ENCODE data around the gene KRTAP2-2.
"Not testable (repeated sequence)": the region's sequence is repeated elsewhere in the genome, so short reads cannot be mapped to it uniquely, and the experiment has no call there.

KRTAP2-2 gene

DNA sequence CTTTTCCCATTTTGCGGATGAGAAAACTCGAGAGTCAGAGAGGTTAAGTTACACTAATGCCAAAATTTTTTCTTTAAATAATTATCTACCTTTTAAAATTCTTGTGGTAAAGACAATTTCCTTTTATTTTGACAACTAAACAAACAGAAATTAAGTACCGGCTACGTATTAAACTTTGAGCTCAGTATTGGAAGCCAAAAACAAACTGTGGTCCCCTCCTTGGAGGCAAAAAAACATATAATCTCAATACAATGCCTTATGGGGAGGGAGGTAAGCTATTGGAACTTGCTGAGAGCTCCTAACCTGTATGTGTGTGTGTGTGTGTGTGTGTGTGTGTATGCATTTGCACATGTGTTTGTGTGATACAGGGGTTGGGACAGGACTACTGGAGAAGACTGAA is 8.4 kb upstream of the KRTAP2-2 start:
- no peak for DNase-seq

DNA sequence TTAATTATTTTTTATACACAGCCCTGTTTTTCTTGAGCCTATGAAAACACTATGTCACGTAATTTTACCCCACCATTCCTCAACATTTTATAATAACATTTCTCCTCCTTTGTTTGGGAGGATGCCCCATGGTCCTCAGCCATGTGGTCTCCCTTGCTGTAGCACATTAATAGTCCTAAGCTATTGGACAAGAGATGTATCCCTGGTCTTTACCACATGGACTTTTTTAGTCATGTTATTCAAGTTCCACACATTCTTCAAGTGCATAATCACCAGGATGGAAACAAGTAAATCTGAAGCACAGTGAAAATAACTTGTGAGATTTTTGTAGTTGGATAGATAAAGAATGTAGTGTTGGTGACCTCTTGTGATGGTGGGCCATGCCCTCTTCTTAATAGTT is 6.9 kb upstream of the KRTAP2-2 start:
- no peak for DNase-seq

GRCh38 chr17:41060052-41060604 is 5.1 kb upstream of the KRTAP2-2 start, which contains the start of gene KRTAP2-3:
Gene KRTAP2-3, minus strand, starts transcription at chr17:41060114. Its CDS starts 64 bp downstream, at chr17:41060050.
- DNase-seq, result no peak

DNA sequence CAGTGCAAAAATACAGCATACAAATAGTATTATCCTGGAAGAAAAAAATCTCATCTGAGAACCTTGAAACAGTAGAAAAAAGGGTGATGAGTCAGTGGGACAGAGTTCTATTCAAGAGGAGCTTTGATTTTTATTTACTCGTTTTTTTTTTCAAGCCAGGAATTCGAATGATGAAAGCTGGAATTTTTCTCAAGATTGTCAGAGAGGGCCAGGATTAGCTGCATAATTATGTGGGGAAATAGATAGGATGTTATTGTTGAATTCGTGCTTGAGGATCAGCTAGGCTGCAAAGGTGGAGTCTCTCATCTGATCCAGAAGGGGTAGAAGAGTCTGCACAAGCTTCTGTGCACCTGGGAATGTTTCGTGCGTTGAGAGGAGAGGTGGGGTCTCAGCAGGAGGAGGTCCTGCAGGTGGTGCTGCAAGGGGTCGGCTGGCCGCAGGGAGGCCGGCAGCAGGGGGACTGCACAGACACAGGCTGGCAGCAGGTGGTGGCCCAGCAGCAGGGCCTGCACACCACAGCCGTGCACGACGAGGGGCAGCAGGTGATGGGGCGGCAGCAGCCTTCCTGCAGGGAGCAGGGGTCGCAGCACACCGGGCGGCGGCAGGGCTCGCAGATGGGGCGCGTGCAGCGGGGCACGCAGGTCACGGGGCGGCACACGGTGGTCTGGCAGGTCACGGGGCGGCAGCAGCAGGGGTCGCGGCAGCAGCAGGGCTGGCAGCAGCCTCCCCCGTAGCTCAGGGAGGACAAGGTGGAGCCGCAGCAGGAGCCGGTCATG is 4.4 kb upstream of the KRTAP2-2 start:
- DNase-seq, result not testable (repeated sequence)

DNA sequence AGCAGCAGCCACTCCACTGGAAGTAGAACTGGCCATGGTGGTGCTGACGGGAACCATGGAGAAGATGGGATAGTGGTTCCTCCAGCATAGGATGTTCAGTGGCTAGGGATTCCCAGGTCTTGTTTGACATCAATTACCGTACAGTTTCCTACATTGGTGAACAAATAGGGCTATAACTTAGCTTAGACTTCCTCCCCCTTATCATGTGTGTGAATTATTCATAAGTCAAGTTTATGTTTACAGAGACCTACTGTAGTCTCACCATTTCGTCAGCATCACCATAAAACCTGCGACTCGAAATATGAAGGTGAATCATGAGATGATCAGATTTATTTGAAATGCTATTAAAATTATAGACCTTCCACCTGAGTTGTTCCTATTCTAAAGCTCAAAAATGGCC is 3.7 kb upstream of the KRTAP2-2 start:
- DNase-seq, result no peak

- no peak for DNase-seq
Measured at GRCh38 chr17:41057547-41057946, 2.5 kb upstream of the KRTAP2-2 start.

GRCh38 chr17:41054556-41054955 is 474 bp downstream of the KRTAP2-2 start:
- DNase-seq, result not testable (repeated sequence)

DNA sequence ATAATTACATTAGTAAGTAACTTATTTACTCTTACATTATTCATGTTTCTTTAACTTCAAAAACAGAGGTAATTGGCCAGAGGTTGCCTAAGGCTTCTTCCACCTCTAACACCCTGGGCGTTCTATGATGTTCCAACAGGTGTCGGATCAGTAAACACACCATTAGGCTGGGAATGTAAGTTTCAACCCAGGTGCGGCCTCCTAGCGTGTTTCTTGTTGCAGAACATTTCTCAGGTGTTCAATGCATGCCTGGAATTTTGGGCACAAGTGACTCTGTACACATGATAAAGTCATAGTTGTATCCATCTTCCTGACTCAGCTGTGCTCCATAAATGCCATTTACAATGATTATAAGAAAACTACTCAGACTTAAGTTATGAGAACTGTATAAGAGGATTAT is 1.0 kb downstream of the KRTAP2-2 start:
- no peak for DNase-seq

- DNase-seq, result no peak
Measured at GRCh38 chr17:41052566-41052965, 2.5 kb downstream of the KRTAP2-2 start.

DNA sequence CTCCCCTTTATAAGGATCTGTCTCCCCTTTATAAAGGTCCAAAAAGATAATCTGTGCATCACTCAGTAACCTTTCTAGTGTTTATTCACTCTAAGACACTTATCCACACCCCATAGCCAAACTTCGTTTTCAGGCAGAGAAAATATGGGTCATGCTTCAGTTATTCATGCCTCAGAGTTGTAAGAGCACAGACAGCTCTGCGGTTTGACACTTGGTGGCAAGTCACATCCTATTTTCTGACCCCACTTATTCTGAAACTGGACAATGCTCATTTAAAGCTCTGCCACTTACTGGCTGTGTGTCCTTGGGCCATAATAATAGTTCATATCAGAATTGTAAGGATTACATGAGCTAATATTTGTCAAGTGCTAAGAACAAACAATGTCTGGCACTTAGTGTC is 5.9 kb downstream of the KRTAP2-2 start:
- DNase-seq, result no peak

- no peak for DNase-seq
Measured at GRCh38 chr17:41048441-41048840, 6.6 kb downstream of the KRTAP2-2 start.

DNA sequence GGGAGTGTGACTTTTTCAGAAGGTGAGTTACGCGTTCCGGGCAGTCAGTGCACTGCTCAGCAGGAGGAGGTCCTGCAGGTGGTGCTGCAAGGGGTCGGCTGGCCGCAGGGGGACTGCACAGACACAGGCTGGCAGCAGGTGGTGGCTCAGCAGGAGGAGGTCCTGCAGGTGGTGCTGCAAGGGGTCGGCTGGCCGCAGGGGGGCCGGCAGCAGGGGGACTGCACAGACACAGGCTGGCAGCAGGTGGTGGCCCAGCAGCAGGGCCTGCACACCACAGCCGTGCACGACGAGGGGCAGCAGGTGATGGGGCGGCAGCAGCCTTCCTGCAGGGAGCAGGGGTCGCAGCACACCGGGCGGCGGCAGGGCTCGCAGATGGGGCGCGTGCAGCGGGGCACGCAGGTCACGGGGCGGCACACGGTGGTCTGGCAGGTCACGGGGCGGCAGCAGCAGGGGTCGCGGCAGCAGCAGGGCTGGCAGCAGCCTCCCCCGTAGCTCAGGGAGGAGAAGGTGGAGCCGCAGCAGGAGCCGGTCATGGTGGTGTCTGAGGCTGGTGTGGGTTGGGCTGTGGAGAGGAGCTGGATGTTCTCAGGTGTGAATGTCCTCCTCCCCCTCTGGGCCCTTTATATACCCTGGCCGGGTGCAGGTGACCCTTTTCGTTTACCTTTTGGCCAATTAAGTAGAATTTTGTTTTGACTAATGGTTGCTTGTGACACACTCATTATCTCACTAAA is 8.1 kb downstream of the KRTAP2-2 start, which contains the start of gene KRTAP2-1:
Gene KRTAP2-1, minus strand, starts transcription at position 582 of the 731 bp plus-strand sequence. Its CDS starts 49 bp downstream, at position 533.
- DNase-seq, result not testable (repeated sequence)

GRCh38 chr17:41042953-41043352 is 12.1 kb downstream of the KRTAP2-2 start:
- DNase-seq, result no peak

DNA sequence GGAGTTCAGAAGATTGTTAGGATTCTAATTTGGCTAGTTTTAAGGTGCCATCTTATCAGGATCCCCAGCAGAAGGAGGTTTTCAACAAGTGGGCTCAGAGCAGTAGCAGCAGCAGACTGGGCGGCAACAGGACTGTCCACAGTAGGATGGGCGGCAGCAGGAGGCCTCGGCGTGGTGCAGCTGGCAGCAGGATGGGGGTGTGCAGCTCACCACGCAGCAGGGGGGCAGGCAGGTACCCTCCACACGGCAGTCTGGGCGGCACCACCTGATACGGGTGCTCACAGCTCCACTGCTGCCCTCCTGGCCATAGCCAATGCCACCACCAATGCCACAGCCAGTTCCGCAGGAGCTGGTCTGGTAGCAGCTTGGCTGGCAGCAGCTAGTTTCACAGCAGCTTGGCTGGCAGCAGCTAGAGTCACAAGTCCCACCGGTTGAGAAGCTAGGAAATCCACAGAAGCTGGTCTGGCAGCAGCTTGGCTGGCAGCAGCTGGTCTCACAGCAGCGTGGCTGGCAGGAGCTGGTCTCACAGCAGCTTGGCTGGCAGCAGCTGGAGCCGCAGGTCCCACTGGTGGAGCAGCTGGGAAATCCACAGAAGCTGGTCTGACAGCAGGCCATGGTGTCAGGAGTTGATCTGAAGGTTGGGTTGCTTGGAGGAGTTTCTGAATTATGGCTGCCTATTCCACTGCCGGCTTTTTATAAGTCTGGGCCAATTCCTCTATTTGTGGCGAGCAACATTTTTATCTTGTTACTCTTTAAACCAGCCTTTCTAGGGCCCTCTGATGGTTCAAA is 14.1 kb downstream of the KRTAP2-2 start, which contains the start of gene KRTAP1-1:
Gene KRTAP1-1, minus strand, starts transcription at position 668 of the 789 bp plus-strand sequence. Its CDS starts 53 bp downstream, at position 615.
- DNase-seq, result not testable (repeated sequence)

DNA sequence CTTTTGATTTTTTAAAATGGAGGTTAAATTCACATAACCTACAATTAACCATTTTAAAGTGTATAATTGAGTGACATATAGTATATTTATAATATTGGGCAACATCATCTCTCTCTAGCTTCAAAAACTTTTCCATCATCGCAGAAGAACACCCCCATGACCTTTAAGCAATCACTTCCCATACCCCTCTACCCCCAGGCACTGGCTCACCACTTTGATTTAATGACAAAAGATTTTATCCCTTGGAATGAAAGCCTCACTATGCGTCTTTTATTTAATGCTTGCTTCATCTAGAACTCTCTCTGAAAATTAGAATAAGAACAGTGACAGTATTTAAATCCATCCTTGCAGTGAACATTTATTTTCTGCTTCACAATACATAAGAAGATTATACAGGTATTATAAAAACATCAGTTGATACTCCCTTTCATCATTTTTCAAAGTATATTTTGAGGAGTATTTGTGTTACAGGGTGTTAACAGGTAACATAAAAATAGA is 17.1 kb downstream of the KRTAP2-2 start:
- no peak for DNase-seq

DNA sequence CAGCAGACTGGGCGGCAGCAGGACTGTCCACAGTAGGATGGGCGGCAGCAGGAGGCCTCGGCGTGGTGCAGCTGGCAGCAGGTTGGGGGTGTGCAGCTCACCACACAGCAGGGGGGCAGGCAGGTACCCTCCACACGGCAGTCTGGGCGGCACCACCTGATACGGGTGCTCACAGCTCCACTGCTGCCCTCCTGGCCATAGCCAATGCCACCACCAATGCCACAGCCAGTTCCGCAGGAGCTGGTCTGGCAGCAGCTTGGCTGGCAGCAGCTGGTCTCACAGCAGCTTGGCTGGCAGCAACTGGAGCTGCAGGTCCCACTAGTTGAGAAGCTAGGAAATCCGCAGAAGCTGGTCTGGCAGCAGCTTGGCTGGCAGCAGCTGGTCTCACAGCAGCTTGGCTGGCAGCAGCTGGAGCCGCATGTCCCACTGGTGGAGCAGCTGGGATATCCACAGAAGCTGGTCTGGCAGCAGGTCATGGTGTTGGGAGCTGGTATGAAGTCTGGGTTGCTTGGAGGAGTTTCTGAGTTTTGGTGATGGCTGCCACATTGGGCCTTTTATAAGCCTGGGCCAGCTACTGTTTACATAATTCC is 20.6 kb downstream of the KRTAP2-2 start, which contains the start of gene KRTAP1-3:
Gene KRTAP1-3, minus strand, starts transcription at position 529 of the 590 bp plus-strand sequence. Its CDS starts 53 bp downstream, at position 476.
- not testable (repeated sequence) for DNase-seq

- DNase-seq, result no peak
Measured at GRCh38 chr17:41029633-41030245, 25.3 kb downstream of the KRTAP2-2 start, which contains the start of gene KRTAP1-4. Gene KRTAP1-4, minus strand, starts transcription at chr17:41030195. Its CDS starts 117 bp downstream, at chr17:41030078.

- DNase-seq, result no peak
Measured at GRCh38 chr17:41026715-41027471, 28.1 kb downstream of the KRTAP2-2 start, which contains the start of gene KRTAP1-5. Gene KRTAP1-5, minus strand, starts transcription at chr17:41027208. Its CDS starts 53 bp downstream, at chr17:41027155.

DNA sequence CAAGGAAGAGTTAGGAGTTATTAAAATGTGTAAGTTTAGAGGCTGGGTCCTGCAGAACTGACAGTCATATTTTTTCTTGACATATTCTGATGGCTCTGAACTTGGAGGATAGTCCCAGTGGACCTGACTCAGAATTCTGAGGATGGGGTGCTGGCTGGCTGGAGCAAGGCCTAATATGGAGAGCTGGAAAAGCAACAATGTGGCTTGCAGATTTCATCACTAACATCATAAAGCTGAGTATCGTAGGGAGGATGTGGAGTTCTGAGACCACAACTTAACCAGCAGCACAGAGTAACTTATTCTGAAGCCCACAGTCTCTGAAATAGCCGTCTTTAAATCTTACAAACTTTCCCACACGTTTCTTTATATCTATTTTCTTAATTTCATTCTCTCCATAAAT is 30.3 kb downstream of the KRTAP2-2 start:
- DNase-seq, result no peak

DNA sequence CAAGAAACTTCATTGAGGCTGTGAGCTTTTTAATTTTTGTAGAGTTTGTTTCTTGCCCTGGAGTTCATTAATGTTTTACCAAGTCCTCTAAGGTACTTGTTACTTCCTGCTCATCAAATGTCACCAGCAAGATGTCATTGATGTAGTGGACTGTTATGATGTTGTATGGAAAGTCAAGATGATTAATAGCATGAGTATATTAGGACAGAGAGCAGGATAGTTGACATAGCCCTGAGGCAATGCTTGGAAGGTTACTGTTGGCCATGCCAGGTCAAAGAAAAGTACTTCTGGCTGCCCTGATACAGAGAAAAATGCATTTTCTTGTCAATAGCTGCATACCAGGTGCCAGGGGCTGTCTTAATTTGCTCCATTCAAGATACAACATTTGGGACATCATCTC is 34.7 kb downstream of the KRTAP2-2 start:
- DNase-seq, result no peak

Measured in activated CD8-positive, alpha-beta memory T cell treated with anti-CD3 and anti-CD28 coated beads, Interleukin-2, amount 50 U/mL, for 4 hours (primary cell).